Measurements from ENCODE around the gene SLC34A2. TPM values are rescaled to one million over a fixed set of nuclear protein-coding genes. Genes with fewer than 3 reads are reported as not detected.

SLC34A2 gene
- total RNA-seq, 4 donors from 2014 or later, result 2.5 to 7.8 (median 3.8) TPM

GRCh38 chr4:25672756-25673155, 17.1 kb downstream of the SLC34A2 start:
- Histone ChIP-seq H3K27me3 (no peaks in the 10 kb centered on the region), H3K4me3 (no peak overlapping the region), H3K36me3 (no peaks in the 10 kb centered on the region), H3K9me3 (no peaks in the 10 kb centered on the region), H3K27ac (no peak overlapping the region), H3K4me1 (no peaks in the 10 kb centered on the region)
- TF ChIP-seq CTCF (IDR thresholded peaks at IDR 0.05) (no peak), POLR2A (IDR thresholded peaks at IDR 0.05) (no peak), EP300 (IDR thresholded peaks at IDR 0.05) (no peak), POLR2AphosphoS5 (IDR thresholded peaks at IDR 0.05) (no peak)
- no peak for DNase-seq (ENCODE audit: low spot score in 2 of 2)
- WGBS, result 90% methylated on average over 5 of the region's 5 CpGs

GRCh38 chr4:25674386-25674785, 18.7 kb downstream of the SLC34A2 start:
- H3K27ac ChIP-seq, result no peak overlapping the region
- H3K27me3 ChIP-seq, result no peaks in the 10 kb centered on the region
- 87% methylated on average over 10 of the region's 10 CpGs for WGBS
- DNase-seq (ENCODE audit: low spot score in 2 of 2), result no peak
- H3K4me3 ChIP-seq, result no peak overlapping the region
- TF ChIP-seq EP300 (IDR thresholded peaks at IDR 0.05), result no peak
- no peak for TF ChIP-seq POLR2A (IDR thresholded peaks at IDR 0.05)
- TF ChIP-seq CTCF (IDR thresholded peaks at IDR 0.05), result no peak
- TF ChIP-seq POLR2AphosphoS5 (IDR thresholded peaks at IDR 0.05), result no peak
- H3K4me1 ChIP-seq, result no peaks in the 10 kb centered on the region
- no peaks in the 10 kb centered on the region for H3K9me3 ChIP-seq
- no peaks in the 10 kb centered on the region for H3K36me3 ChIP-seq

- H3K27me3 ChIP-seq, result no peaks in the 10 kb centered on the region
- no peaks in the 10 kb centered on the region for H3K4me1 ChIP-seq
- H3K4me3 ChIP-seq, result no peak overlapping the region
- no peaks in the 10 kb centered on the region for H3K9me3 ChIP-seq
- H3K27ac ChIP-seq, result no peak overlapping the region
- no peak for TF ChIP-seq POLR2A (IDR thresholded peaks at IDR 0.05)
- no peak for TF ChIP-seq CTCF (IDR thresholded peaks at IDR 0.05)
- no peak for TF ChIP-seq POLR2AphosphoS5 (IDR thresholded peaks at IDR 0.05)
- no peak for TF ChIP-seq EP300 (IDR thresholded peaks at IDR 0.05)
- no peak for DNase-seq (ENCODE audit: low spot score in 2 of 2)
- 97% methylated on average over 29 of the region's 30 CpGs for WGBS
- H3K36me3 ChIP-seq, result no peaks in the 10 kb centered on the region
Observed at GRCh38 chr4:25676221-25676620, 20.6 kb downstream of the SLC34A2 start.

- H3K9me3 ChIP-seq, result no peaks in the 10 kb centered on the region
- no peaks in the 10 kb centered on the region for H3K4me1 ChIP-seq
- WGBS, result 67% methylated on average over 1 of the region's 3 CpGs
- H3K27me3 ChIP-seq, result no peaks in the 10 kb centered on the region
- no peak for TF ChIP-seq POLR2AphosphoS5 (IDR thresholded peaks at IDR 0.05)
- no peak for TF ChIP-seq EP300 (IDR thresholded peaks at IDR 0.05)
- no peak for TF ChIP-seq POLR2A (IDR thresholded peaks at IDR 0.05)
- no peak for TF ChIP-seq CTCF (IDR thresholded peaks at IDR 0.05)
- no peak overlapping the region for H3K4me3 ChIP-seq
- no peaks in the 10 kb centered on the region for H3K36me3 ChIP-seq
- DNase-seq (ENCODE audit: low spot score in 2 of 2), result no peak
- no peak overlapping the region for H3K27ac ChIP-seq
Observed at GRCh38 chr4:25677157-25677556, 21.5 kb downstream of the SLC34A2 start.

- Histone ChIP-seq H3K36me3 (no peaks in the 10 kb centered on the region), H3K9me3 (no peaks in the 10 kb centered on the region), H3K27ac (no peak overlapping the region), H3K4me3 (no peak overlapping the region), H3K27me3 (no peaks in the 10 kb centered on the region), H3K4me1 (no peaks in the 10 kb centered on the region)
- TF ChIP-seq CTCF (IDR thresholded peaks at IDR 0.05) (no peak), POLR2A (IDR thresholded peaks at IDR 0.05) (no peak), EP300 (IDR thresholded peaks at IDR 0.05) (no peak), POLR2AphosphoS5 (IDR thresholded peaks at IDR 0.05) (no peak)
- WGBS, result 93% methylated on average over 5 of the region's 5 CpGs
- DNase-seq (ENCODE audit: low spot score in 2 of 2), result no peak
Observed at GRCh38 chr4:25677943-25678342, 22.3 kb downstream of the SLC34A2 start.

All from suprapubic skin (tissue), 4 donors.